Thymus (tissue), 14 donors: ENCODE measurements around the gene FBXO21. TPM values are rescaled to one million over a fixed set of nuclear protein-coding genes. Genes with fewer than 3 reads are reported as not detected.

Source experiments
- DNase-seq, 9 donors: peaks; one replicate each; pipeline ENCODE4 v3.0.0-alpha.2; 2013; ENCODE audit warnings: low spot score in 9 of 9, low read depth in 6 of 9, missing footprints in 1 of 9
- H3K27ac ChIP-seq, 2 donors: one replicate each; pipeline ENCODE4 v1.5.1; 2013; ENCODE audit warnings: control low read depth in 1 of 2, low read depth in 1 of 2, low read length in 1 of 2, mild to moderate bottlenecking in 1 of 2, moderate library complexity in 1 of 2
- H3K27me3 ChIP-seq, 2 donors: one replicate each; pipeline ENCODE4 v1.5.1; 2013; ENCODE audit warnings: low read length in 1 of 2; ENCODE audit not compliant: control insufficient read depth in 2 of 2, insufficient read depth in 1 of 2
- H3K36me3 ChIP-seq, 2 donors: one replicate each; pipeline ENCODE4 v1.5.1; 2013; ENCODE audit warnings: low read length in 1 of 2, mild to moderate bottlenecking in 1 of 2, moderate library complexity in 1 of 2; ENCODE audit not compliant: control insufficient read depth in 2 of 2, insufficient read depth in 2 of 2
- H3K4me1 ChIP-seq, 2 donors: one replicate each; pipeline ENCODE4 v1.5.1; 2013; ENCODE audit warnings: low read length in 2 of 2; ENCODE audit not compliant: control insufficient read depth in 2 of 2, insufficient read depth in 2 of 2
- H3K4me3 ChIP-seq, 2 donors: one replicate each; pipeline ENCODE4 v1.5.1; 2013; ENCODE audit warnings: low read length in 2 of 2, control low read depth in 1 of 2, mild to moderate bottlenecking in 1 of 2
- H3K9me3 ChIP-seq, 2 donors: one replicate each; pipeline ENCODE4 v1.5.1; 2013; ENCODE audit warnings: low read length in 1 of 2, mild to moderate bottlenecking in 1 of 2; ENCODE audit not compliant: control insufficient read depth in 2 of 2, insufficient read depth in 1 of 2
- WGBS: extraction: QIAGEN DNeasy Blood & Tissue Kit; methylation state at CpG from one replicate; pipeline ENCODE4 v1.1.7; 2013; 5-methylcytosine and 5-hydroxymethylcytosine counted together
- long read RNA-seq, 10 donors: transcript quantifications; one replicate each; lab custom pipeline, GENCODE V29; 2026
- polyA plus RNA-seq: library from polyadenylated mRNA; stranded (reverse); fragments of 200-250 nt; gene quantifications from one replicate; pipeline ENCODE4 v1.2.3, GENCODE V29; 2013
- total RNA-seq: library from RNA; stranded (reverse); fragments of 120-200 nt; gene quantifications from one replicate; pipeline ENCODE4 v1.2.4, GENCODE V29; 2013
- donor health status: healthy.

The FBXO21 gene
- total RNA-seq = 16.0 TPM
- 15.1 TPM for polyA plus RNA-seq
- long read RNA-seq, donor 1, full-length matches to known transcripts = 1 of 1 reads
- long read RNA-seq, donor 1, partial matches to known transcripts = 0 of 1 reads
- long read RNA-seq, donor 1, other reads (novel, unspliced or antisense) = 0 of 1 reads
- long read RNA-seq, donor 2 = 0 reads
- long read RNA-seq, donor 3, full-length matches to known transcripts = 6 of 6 reads
- long read RNA-seq, donor 3, partial matches to known transcripts = 0 of 6 reads
- long read RNA-seq, donor 3, other reads (novel, unspliced or antisense) = 0 of 6 reads
- long read RNA-seq, donor 4, full-length matches to known transcripts = 3 of 3 reads
- long read RNA-seq, donor 4, partial matches to known transcripts = 0 of 3 reads
- long read RNA-seq, donor 4, other reads (novel, unspliced or antisense) = 0 of 3 reads
- long read RNA-seq, donor 5, full-length matches to known transcripts = 7 of 7 reads
- long read RNA-seq, donor 5, partial matches to known transcripts = 0 of 7 reads
- long read RNA-seq, donor 5, other reads (novel, unspliced or antisense) = 0 of 7 reads
- long read RNA-seq, donor 6, full-length matches to known transcripts = 4 of 4 reads
- long read RNA-seq, donor 6, partial matches to known transcripts = 0 of 4 reads
- long read RNA-seq, donor 6, other reads (novel, unspliced or antisense) = 0 of 4 reads
- long read RNA-seq, donor 7, full-length matches to known transcripts = 2 of 2 reads
- long read RNA-seq, donor 7, partial matches to known transcripts = 0 of 2 reads
- long read RNA-seq, donor 7, other reads (novel, unspliced or antisense) = 0 of 2 reads
- long read RNA-seq, donor 8 = 0 reads
- long read RNA-seq, donor 9, full-length matches to known transcripts = 2 of 2 reads
- long read RNA-seq, donor 9, partial matches to known transcripts = 0 of 2 reads
- long read RNA-seq, donor 9, other reads (novel, unspliced or antisense) = 0 of 2 reads
- long read RNA-seq, donor 10, partial matches to known transcripts = 0 of 3 reads
- long read RNA-seq, donor 10, other reads (novel, unspliced or antisense) = 0 of 3 reads

- peaks cover 0 to 8% of the 10 kb centered on the region in 2 donors for H3K36me3 ChIP-seq
- peaks cover 0 to 5% of the 10 kb centered on the region in 2 donors for H3K9me3 ChIP-seq
- peak; percentile 62 to 94 (median 84) for DNase-seq
- peak within 1 kb of the TSS; percentile 81 to 96 for H3K4me3 ChIP-seq
- 2% methylated on average over 59 of the region's 59 CpGs for WGBS
- H3K27me3 ChIP-seq = peaks cover 3 to 13% of the 10 kb centered on the region in 2 donors
- peaks cover 7 to 15% of the 10 kb centered on the region in 2 donors for H3K4me1 ChIP-seq
- H3K27ac ChIP-seq = peak within 1 kb of the TSS; percentile 74 to 88
Observed at GRCh38 chr12:117190210-117190781, at the start of gene FBXO21. Gene FBXO21, minus strand, starts transcription at chr12:117190470. Its CDS starts 14 bp downstream, at chr12:117190456.

- Histone ChIP-seq H3K4me3 (no peak overlapping the region), H3K27me3 (peaks cover 0 to 7% of the 10 kb centered on the region in 2 donors), H3K4me1 (no peaks in the 10 kb centered on the region), H3K36me3 (no peaks in the 10 kb centered on the region), H3K27ac (no peak overlapping the region), H3K9me3 (no peaks in the 10 kb centered on the region)
- DNase-seq = peak in 8 of 9 donors; percentile 17 to 72 (median 47)
- 12% methylated on average over 13 of the region's 13 CpGs for WGBS
Observed at GRCh38 chr12:117236456-117237001, 46.3 kb upstream of the FBXO21 start.

- WGBS = 63% methylated on average over 2 of the region's 2 CpGs
- H3K4me3 ChIP-seq = no peak overlapping the region
Observed at GRCh38 chr12:117235261-117235660, 45.0 kb upstream of the FBXO21 start.

GRCh38 chr12:117234441-117234840 lies 44.2 kb upstream of the FBXO21 start:
- Histone ChIP-seq H3K27me3 (peaks cover 0 to 7% of the 10 kb centered on the region in 2 donors), H3K9me3 (no peaks in the 10 kb centered on the region), H3K27ac (no peak overlapping the region), H3K4me1 (no peaks in the 10 kb centered on the region), H3K4me3 (no peak overlapping the region), H3K36me3 (no peaks in the 10 kb centered on the region)
- 93% methylated on average over 15 of the region's 15 CpGs for WGBS
- DNase-seq = no peak

More at GRCh38 chr12:117235261-117235660, 45.0 kb upstream of the FBXO21 start:
- H3K4me1 ChIP-seq = no peaks in the 10 kb centered on the region
- H3K27me3 ChIP-seq = peaks cover 0 to 7% of the 10 kb centered on the region in 2 donors
- H3K27ac ChIP-seq = no peak overlapping the region
- no peaks in the 10 kb centered on the region for H3K9me3 ChIP-seq
- no peaks in the 10 kb centered on the region for H3K36me3 ChIP-seq
- DNase-seq = no peak

- Histone ChIP-seq H3K27me3 (peaks cover 0 to 5% of the 10 kb centered on the region in 2 donors), H3K27ac (no peak overlapping the region), H3K4me1 (no peaks in the 10 kb centered on the region), H3K4me3 (no peak overlapping the region), H3K36me3 (no peaks in the 10 kb centered on the region), H3K9me3 (no peaks in the 10 kb centered on the region)
- 82% methylated on average over 11 of the region's 11 CpGs for WGBS
- DNase-seq = no peak
Observed at GRCh38 chr12:117231750-117232149, 41.5 kb upstream of the FBXO21 start.

- WGBS = 69% methylated on average over 2 of the region's 2 CpGs
- H3K36me3 ChIP-seq = no peaks in the 10 kb centered on the region
- H3K27ac ChIP-seq = no peak overlapping the region
- DNase-seq = no peak
- H3K4me3 ChIP-seq = no peak overlapping the region
- H3K4me1 ChIP-seq = no peaks in the 10 kb centered on the region
- H3K27me3 ChIP-seq = no peaks in the 10 kb centered on the region
- H3K9me3 ChIP-seq = no peaks in the 10 kb centered on the region
Observed at GRCh38 chr12:117228239-117228638, 38.0 kb upstream of the FBXO21 start.

GRCh38 chr12:117227000-117227653 lies 36.9 kb upstream of the FBXO21 start:
- H3K4me3 ChIP-seq = no peak overlapping the region
- no peaks in the 10 kb centered on the region for H3K4me1 ChIP-seq
- no peak for DNase-seq
- no peaks in the 10 kb centered on the region for H3K36me3 ChIP-seq
- 52% methylated on average over 12 of the region's 12 CpGs for WGBS
- no peak overlapping the region for H3K27ac ChIP-seq
- H3K27me3 ChIP-seq = no peaks in the 10 kb centered on the region
- no peaks in the 10 kb centered on the region for H3K9me3 ChIP-seq

- Histone ChIP-seq H3K36me3 (no peaks in the 10 kb centered on the region), H3K4me3 (no peak overlapping the region), H3K27me3 (no peaks in the 10 kb centered on the region), H3K4me1 (no peaks in the 10 kb centered on the region), H3K27ac (no peak overlapping the region), H3K9me3 (no peaks in the 10 kb centered on the region)
- 91% methylated on average over 10 of the region's 10 CpGs for WGBS
- DNase-seq = no peak
Observed at GRCh38 chr12:117226505-117226904, 36.2 kb upstream of the FBXO21 start.
